ENCODE measurements around the gene POMC.

- no peak for TF ChIP-seq CTCF (IDR thresholded peaks at IDR 0.05 in 4 of 5, conservative IDR thresholded peaks at IDR 0.05 in 1 of 5)
- no peak for TF ChIP-seq POLR2A (IDR thresholded peaks at IDR 0.05)
Observed at GRCh38 chr2:25132693-25133092, 35.7 kb downstream of the POMC start.

All from gastrocnemius medialis (tissue), 4 donors.